Measurements from ENCODE around the gene PROSER2. TPM values are rescaled to one million over a fixed set of nuclear protein-coding genes. Genes with fewer than 3 reads are reported as not detected.

Gene PROSER2
- total RNA-seq (2022; extraction: Qiagen RNA extraction; ENCODE audit: low read depth), result 32.1 to 41.8 TPM (median 40.9 TPM) in 5 replicates

GRCh38 chr10:11823122-11823988 is at the start of gene PROSER2:
TSS of gene PROSER2 (plus strand) at chr10:11823356. CDS start at chr10:11852078, 28,722 bp downstream.

Other genes starting within 250 kb of the PROSER2 start
- 11.3 to 14.0 TPM (median 12.7 TPM) in 5 replicates for gene USP6NL, start 211.7 kb upstream of the PROSER2 start, total RNA-seq (2022; extraction: Qiagen RNA extraction; ENCODE audit: low read depth)
- 7.3 to 10.9 TPM (median 8.5 TPM) in 5 replicates for gene ECHDC3, start 81.0 kb upstream of the PROSER2 start, total RNA-seq (2022; extraction: Qiagen RNA extraction; ENCODE audit: low read depth)
- gene UPF2, start 219.5 kb downstream of the PROSER2 start, total RNA-seq (2022; extraction: Qiagen RNA extraction; ENCODE audit: low read depth), result 15.4 to 21.1 TPM (median 16.3 TPM) in 5 replicates
- gene DHTKD1, start 245.6 kb downstream of the PROSER2 start, total RNA-seq (2022; extraction: Qiagen RNA extraction; ENCODE audit: low read depth), result 6.7 to 9.5 TPM (median 8.6 TPM) in 5 replicates